Astrocyte (in vitro differentiated cells and primary cell): ENCODE data around the gene RTKN.

Experiments
- CTCF ChIP-seq: IDR thresholded peaks from 2 replicates; pipeline ENCODE4 v1.5.1; 2011; ENCODE audit warnings: low read depth, mild to moderate bottlenecking, inconsistent platforms, low read length, moderate library complexity; ENCODE audit not compliant: insufficient read depth
- EZH2 ChIP-seq: IDR thresholded peaks from 2 replicates; pipeline ENCODE4 v1.6.1; 2012; ENCODE audit warnings: mild to moderate bottlenecking, low read length, inconsistent platforms; ENCODE audit not compliant: insufficient read depth

GRCh38 chr2:74458938-74459363 lies 17.2 kb upstream of the RTKN start:
- TF ChIP-seq CTCF (no peak), EZH2 (no peak)
